Activated CD4-positive, alpha-beta T cell treated with anti-CD3 and anti-CD28 coated beads, Interleukin-2, amount 50 U/mL, for 24 hours (primary cell): ENCODE data around the gene DHX38.
A peak's percentile ranks its signal among the peaks of the same experiment; 100 is the strongest.

Experiments used
- DNase-seq, 2 donors: peaks; one replicate each; pipeline ENCODE4 v3.0.0-alpha.2; 2020; ENCODE audit warnings: low read depth in 1 of 2, low spot score in 1 of 2

DHX38 gene

DNA sequence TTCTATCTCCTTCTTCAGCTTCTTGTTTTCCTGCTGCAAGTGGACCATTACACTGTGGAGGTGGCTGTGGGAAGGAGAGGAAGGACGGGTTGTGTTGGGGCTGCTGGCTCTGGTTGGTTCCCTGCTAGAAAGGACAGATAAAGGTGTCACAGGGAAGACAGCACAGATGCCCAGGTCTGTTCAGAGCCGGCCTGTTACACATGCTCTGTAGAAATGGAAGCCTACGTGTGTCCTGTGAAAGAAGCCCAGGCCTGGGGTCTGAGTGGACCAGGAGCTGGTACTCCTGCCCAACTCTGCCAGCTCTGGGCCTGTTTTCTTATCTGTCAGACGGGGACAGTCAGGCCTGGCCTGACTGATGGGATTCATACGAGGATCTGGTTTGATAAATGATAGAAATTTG lies 26.4 kb downstream of the DHX38 start:
- no peak for DNase-seq

GRCh38 chr16:72122308-72122707 lies 28.7 kb downstream of the DHX38 start:
- no peak for DNase-seq

- DNase-seq, result no peak
These were observed 29.3 kb downstream of the DHX38 start for GRCh38 chr16:72122916-72123315.

- DNase-seq, result no peak
These were observed 29.8 kb downstream of the DHX38 start for GRCh38 chr16:72123426-72123825.

DNA sequence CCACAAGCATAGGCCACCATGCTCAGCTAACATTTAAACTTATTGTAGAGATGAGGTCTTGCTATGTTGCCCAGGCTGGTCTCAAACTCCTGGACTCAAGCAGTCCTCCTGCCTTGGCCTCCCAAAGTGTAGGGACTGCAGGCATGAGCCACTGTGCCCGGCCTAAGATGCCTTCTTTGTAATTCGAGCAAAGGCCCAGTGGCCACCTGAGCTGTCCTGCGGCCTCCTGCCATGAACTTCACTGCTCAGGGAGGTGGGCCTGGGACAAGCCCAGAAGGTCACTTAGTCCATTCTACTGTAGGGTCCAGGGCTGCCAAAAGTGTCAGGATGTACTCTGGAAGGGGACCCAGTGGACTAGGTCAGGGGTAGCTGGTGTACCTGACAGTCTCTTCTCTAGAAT lies 30.5 kb downstream of the DHX38 start:
- DNase-seq, result no peak

DNA sequence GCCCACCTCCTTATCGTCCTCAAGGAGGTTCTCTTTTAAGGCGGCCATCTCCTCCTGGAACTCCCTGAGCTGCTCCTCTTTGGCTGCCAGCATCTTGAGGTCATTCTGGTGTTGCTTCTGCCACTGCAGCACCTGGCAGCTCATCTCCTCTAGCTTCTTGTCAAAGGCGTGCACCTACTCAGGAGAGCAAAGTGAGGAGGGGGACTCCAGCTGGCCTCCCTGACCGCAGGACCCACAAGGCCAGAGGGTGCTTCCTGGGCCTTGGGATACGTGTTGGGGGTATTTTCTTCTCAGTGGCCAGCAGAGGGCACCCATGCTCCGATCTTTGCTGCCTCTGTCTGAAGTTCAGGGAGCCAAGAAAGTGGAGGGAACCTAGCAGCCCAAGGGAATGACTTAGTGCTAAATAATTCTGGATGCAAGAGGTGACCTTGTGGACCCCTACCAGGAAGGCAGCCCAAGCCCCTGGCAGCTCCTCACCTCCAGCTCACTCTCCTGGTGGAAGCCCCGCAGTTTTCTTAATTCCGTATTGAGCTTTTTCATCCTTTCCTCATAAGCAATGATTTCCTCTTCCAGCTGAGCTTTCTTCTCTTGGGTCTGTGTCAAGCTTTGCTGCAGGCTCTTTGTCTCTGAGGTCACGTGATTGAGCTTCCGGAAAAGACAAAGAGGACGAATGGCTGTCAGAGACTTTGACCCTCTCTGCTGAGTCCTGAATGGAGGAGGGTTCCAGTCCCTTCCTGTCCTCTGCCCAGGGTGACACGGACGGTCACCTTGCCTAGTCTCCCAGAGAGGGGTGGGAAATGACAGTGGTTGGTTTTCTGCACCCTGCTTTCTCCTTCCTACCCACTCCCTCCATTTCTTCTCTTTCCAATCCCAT lies 31.4 kb downstream of the DHX38 start:
- DNase-seq, result peak; percentile 38 to 42

DNA sequence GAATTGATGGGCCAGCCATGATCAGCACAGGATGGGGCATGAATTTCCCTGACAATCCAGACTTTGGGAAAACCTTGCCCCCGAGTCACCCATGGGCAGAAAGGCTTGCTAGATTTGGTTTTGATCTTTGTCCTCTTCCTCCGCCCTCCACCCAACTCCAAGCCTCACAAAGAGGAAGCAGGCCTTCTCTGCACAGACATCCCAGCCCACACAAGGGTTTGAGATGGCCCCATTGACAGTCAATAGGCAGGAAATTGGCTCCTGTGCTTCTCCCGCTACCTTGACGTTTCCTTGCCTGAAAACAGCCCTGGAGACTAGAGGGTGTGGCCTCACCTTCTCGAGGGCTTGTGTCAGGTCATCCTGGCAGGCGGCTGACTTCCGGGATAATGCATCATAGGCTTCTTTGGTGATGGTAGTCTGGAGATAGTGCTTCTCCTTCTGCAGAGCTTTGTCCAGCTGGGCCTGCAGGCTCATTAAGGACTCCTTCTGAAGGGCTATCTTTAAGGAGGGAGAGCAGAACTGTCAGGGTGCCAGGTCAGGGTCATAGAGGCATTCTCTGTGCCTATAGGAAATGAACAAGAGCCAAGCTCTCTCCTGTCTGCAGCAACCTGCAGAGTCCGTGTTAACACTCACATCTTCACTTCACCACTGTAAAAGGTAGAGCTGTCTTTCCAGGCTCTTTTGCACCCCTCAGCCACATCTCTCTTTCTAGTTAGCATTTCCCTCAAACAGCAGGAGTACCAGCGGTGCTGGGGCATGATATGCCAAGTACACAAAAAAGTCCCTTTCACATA lies 32.2 kb downstream of the DHX38 start:
- DNase-seq, result no peak

GRCh38 chr16:72126429-72126765 lies 32.8 kb downstream of the DHX38 start:
- DNase-seq, result no peak

DNA sequence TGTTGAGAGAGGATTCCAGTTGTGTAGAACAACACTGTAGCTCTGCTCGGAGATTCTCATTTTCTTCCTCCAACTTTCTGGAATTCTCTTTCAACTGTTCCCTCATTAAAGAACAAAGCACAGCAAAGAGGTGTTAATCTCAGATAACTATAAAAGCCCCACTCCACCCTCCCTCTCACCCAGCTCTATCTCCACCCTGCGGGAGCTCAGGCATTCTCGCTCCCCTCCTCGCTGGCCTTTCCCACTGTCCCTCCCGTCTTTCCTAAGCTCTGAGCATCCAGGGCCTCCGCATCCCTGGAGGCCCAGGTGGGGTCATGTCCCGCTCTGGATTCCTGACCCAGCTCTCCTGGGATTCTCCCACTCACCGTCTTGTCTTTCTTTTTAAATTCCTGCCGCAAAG lies 35.1 kb downstream of the DHX38 start:
- DNase-seq, result no peak

- no peak for DNase-seq
These were observed 36.5 kb downstream of the DHX38 start for GRCh38 chr16:72129976-72130656.

GRCh38 chr16:72131036-72131435 lies 37.4 kb downstream of the DHX38 start:
- no peak for DNase-seq

GRCh38 chr16:72132726-72133125 lies 39.1 kb downstream of the DHX38 start:
- DNase-seq, result no peak

DNA sequence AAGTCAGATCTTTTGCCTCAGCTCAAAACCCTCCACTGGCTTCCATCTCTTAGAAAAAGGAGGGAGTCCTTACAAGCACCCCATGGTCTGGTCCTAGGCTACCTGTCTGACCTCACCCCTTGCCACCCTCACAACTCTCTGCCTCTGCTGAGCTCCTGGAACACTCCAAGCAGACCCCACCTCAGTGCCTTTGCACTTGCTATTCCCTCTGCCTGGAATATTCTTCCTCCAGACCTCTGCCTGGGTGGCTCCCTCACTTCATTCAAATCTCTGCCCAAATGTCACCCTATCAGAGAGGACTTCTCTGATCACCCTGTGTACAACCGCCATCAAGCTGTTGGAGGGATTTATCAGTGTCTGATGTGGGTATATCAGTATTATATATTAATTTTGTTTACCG lies 40.9 kb downstream of the DHX38 start:
- no peak for DNase-seq

- no peak for DNase-seq
These were observed 43.9 kb downstream of the DHX38 start for GRCh38 chr16:72137380-72138063.

DNA sequence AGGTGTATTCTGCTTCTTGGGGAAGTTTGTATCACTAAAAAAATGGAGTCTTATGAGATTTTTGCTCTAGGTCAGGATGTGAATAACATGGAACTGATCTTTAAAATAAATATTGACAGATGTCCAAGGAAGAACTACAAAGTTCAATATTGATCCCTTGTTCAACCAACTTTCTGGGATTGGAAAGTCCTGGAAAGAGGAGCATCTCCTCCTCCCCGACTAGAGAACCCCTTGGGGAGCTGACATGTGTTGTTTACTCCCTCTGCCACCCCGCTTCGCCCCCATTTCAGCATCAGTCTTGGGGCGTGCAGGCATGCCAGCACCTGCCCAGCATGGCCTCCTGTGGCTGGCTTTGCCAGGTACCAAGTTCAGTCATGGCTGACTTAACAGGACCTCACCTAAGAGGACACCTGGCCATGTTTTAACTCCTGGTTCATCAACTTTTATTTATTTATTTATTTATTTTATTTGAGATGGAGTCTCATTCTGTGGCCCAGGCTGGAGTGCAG lies 44.5 kb downstream of the DHX38 start:
- DNase-seq, result no peak

DNA sequence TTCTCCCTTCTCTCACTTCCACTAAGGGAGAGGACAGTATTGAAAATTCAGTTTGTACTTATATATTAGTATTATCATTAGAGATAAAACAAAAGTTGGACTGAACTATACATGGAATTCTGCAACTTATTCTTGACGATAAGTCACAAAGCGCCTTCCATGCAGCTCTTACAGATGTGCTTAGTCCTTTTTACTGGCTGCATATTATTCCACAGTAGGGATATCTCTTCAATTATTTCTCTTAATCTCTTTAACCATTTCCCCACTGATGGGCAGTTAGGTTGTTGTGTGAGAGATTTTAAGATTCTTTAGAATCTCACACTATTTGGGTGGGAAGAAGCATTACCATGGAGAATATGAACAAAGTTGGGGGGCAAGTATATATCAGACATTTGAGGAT lies 46.3 kb downstream of the DHX38 start:
- no peak for DNase-seq

DNA sequence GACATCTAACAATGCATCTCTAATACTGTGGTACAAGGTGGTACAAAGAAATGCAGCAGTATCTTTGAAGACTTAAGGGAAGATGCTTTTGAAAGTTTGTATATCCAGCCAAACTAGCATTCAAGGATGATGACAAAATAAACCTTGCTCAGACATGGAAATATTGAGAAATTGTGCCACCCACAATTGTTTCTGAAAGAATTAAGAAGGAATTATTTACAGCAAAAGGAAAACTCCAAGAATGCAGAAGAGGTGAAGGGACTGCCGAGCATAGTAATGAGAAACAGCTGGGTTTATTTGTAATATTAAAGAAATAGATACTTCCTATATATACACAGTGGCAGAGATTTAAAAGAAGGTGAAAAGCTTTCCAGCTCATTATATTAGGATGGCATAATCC lies 48.8 kb downstream of the DHX38 start:
- DNase-seq, result no peak

DNA sequence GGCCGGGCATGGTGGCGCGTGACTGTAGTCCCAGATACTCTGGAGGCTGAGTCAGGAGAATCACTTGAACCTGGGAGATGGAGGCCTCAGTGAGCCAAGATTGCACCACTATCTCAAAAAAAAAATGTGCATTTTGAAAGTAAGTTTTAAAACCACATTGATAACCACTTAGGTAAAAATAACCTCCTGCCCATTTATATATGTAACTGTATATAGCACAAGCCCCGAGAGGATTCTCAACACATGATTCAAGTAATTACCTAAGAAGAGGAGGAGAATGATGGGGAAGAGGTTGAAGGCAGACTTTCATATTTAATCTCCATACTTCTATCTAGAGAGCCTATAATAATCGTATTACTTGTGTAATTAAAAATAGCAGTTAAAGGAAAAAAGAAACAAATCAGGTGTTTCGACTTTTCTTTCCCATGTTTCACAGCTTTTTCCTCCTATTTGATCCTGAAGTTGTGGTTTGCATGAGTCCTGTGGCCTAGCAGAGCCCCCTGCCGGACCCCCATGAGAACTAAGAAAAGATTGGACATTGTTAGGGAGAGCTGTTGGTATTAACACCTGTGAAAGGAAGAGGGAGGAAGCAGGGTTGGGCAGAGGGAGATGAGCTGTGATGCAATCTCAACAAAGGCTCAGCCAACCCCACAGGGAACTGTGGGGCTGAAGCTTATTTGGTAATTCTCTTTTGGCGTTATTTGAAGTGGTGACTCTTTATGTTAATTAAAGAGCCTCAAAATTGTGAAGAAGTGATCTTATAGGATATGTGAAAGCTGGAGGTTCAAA lies 56.2 kb downstream of the DHX38 start:
- no peak for DNase-seq

DNA sequence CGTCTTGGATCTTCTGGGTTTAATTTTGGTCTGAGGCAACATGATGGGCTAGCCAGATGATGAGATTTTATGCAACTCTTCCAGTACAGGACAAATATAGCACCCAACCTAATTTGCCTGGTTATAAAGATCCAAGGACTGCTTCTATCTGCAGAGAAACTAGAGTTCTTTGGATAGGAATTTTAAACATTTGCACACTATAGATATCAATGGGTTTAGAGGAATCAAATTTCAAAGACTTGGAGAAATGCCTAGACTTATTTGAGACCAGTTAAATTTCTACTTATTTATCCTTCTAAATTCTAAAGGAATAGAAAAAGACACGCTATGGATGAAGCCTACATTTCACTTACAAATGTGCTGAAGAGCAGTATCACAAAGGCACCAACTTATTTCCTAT lies 65.7 kb downstream of the DHX38 start:
- DNase-seq, result no peak

DNA sequence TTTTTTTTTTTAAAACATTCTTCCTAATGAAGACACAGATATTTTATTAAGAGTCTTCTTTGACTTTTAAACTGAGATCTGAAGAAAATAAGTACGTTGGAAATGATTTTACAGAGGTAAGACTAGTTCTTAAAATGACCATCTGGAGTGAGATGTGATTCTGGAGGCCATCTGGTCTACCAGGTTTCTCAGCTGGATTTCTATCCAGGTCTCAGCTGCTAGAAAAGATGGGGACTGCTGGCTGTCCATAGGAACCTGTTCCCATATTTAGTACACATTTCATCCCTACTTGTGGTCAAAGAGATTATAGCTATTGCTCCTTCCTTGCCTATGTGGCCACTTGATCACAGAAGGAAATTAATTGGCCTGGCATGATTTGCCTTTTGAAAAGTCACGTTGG lies 66.2 kb downstream of the DHX38 start:
- no peak for DNase-seq
